HG02588 (cell line): ENCODE measurements around the gene KIF21A.
"Not testable (repeated sequence)": the region's sequence is repeated elsewhere in the genome, so short reads cannot be mapped to it uniquely, and the experiment has no call there.

ENCODE experiments used
- ATAC-seq: cut with Tn5 transposase; IDR thresholded peaks from one replicate; pipeline ENCODE4 v1.9.1; 2021; ENCODE audit warnings: mild to moderate bottlenecking, moderate library complexity; ENCODE audit not compliant: unreplicated experiment

KIF21A gene

GRCh38 chr12:39348523-39348922, 94.4 kb downstream of the KIF21A start:
- ATAC-seq, result no peak

DNA sequence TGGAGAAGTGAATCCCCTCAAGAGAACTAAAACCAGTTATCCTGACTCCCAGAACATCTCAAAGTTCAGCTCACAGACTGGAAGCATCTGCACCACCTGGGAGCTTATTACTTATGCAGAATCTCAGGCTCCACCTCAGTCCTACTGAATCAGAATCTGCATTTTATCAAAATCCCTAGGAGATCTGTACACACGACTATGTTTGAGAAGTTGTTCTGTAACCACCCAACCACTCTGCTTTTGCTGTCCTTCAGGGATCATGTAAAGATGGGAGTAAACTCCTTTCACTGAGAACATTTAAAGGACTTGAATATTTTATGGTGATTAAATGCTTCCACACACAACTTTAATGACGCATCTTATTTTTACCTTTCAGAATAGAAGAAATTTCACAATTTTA, 98.0 kb downstream of the KIF21A start:
- ATAC-seq, result no peak

- ATAC-seq, result no peak
These were observed 99.3 kb downstream of the KIF21A start for GRCh38 chr12:39343665-39344064.

- ATAC-seq, result no peak
These were observed 101.2 kb downstream of the KIF21A start for GRCh38 chr12:39341761-39342160.

- ATAC-seq, result peak; percentile 80
These were observed 101.7 kb downstream of the KIF21A start for GRCh38 chr12:39341179-39341578.

- no peak for ATAC-seq
These were observed 110.2 kb downstream of the KIF21A start for GRCh38 chr12:39332661-39333175.

- no peak for ATAC-seq
These were observed 111.2 kb downstream of the KIF21A start for GRCh38 chr12:39331539-39332261.

DNA sequence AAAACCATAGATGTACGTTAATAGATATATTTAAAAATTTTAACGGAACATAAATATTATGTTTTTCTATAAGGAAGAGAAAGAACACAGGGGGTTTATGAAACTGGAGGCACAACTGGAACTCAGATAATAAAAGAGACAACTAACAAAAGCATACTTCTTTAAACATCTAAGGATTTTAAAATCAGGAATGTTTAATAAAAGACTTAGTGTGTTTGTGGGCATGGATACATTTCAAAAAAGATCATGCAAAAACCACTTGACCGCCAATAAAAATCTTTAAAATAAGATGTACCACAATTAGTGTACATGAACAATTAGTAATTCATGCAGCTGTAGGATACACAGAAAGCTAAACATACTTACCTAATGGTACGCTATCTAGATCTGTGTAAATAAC, 113.0 kb downstream of the KIF21A start:
- ATAC-seq, result no peak

GRCh38 chr12:39329018-39329417, 113.9 kb downstream of the KIF21A start:
- ATAC-seq, result no peak

- ATAC-seq, result no peak
These were observed 115.0 kb downstream of the KIF21A start for GRCh38 chr12:39327965-39328364.

GRCh38 chr12:39327510-39327909, 115.4 kb downstream of the KIF21A start:
- ATAC-seq, result no peak

- no peak for ATAC-seq
These were observed 123.7 kb downstream of the KIF21A start for GRCh38 chr12:39319180-39319579.

- no peak for ATAC-seq
These were observed 128.4 kb downstream of the KIF21A start for GRCh38 chr12:39314547-39314946.

DNA sequence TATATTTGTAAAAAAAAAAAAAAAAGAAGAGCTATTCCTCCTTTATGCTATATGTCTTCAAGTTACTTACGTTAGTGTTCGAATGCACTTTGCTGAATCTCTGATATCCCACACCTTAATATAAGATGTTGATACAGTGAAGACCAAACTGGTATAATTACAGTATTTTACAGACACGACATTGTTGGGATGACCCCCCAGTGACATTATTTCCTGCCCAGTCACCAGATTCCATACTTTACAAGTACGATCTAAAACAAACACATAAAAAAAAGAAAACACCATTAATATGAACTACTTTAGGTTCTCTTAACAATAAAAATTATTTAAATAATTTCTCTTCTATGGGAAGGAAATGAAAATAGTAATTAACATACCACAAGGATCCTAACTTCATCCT, 133.4 kb downstream of the KIF21A start:
- no peak for ATAC-seq

DNA sequence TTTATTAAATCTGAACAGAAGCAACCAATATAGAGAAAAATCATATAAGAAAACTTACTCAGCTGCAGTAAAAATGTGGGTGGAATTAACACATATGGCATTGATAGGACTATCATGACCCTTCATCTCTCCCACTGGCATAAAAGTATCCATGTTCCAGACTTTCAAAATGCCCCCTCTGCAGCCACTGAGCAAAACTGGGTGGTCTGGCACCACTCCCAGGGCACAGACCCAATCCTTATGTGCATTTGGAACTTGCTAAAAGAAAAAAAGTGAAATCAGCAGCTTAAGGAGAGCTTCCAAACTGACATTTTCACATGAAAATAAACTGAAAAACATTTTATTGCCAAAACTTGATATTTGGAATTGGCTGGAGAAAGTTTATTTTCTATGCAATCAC, 141.5 kb downstream of the KIF21A start:
- ATAC-seq, result no peak

DNA sequence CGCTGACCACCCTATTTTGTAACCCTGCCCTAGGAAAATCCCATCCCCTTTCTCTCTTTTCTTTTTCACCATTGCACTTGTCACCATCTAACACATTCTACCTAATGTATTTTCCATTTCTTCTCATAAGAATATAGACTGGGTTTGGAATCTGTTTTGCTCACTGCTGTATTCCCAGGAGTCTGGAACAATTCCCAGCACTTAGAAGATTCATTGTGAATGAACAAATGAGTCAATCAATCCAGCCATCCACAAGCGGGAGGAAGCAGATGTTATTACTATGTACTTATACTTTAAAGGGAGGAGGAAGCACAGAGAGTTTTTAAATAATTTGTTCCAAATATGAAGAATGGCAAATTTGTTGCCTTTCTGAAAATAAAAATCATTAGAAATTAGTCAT, 142.1 kb downstream of the KIF21A start:
- no peak for ATAC-seq

DNA sequence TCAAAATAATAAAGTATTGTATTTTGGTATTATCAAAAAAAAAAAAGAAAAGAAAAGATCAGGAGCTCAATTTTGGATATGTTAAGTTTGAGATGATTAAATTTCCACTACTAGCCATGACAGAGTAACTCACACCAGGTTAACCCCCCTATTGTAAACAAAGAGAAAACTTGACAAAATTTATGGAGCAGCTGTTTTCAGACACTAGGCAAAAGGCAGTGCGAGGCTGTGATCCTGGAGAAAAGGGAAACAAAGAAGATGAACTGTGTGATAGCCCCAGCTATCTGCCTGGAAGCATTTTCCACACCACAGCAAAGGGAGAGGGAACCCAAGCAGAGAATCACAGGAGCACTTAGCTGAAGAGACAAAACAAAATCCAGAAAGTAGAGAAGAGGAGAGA, 145.0 kb downstream of the KIF21A start:
- no peak for ATAC-seq

GRCh38 chr12:39296496-39296895, 146.4 kb downstream of the KIF21A start:
- ATAC-seq, result no peak

DNA sequence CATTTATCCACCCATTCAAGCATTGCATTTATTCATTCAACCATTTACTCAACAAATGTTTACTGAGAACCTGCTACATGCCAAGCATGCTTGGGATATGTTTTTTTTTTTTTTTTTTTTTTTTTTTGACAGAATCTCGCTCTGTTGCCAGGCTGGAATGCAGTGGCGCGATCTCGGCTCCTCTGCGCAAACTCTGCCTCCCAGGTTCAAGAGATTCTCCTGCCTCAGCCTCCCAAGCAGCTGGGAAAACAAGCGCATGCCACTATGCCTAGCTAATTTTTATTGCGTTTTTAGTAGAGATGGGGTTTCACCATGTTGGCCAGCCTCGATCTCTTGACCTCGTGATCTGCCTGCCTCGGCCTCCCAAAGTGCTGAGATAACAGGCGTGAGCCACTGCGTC, 147.3 kb downstream of the KIF21A start:
- not testable (repeated sequence) for ATAC-seq

- no peak for ATAC-seq
These were observed 148.2 kb downstream of the KIF21A start for GRCh38 chr12:39294715-39295114.

DNA sequence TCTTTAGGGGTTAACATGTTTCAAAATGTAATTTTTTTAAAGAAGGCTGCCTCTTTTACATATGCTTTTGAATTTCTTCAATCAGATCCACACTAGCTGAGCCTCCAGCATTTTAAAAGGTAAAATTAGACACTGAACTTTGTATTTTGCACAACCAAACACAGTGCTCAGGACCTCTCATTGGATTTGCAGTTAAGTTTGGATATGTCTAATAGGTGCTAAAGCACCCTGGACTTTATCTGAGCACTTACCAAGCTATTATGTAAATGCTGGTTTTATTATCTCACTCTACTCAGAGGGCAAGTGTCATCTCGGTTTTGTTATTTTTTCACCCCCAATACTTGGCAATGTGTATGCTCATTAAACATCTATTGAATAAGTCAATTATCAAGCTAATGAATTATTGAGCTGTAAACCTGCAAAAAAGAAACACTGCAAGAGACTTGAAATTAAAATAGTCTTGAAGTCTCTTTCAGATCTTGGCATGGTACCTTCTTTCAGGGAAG, 150.7 kb downstream of the KIF21A start:
- ATAC-seq, result no peak

- ATAC-seq, result no peak
These were observed 155.1 kb downstream of the KIF21A start for GRCh38 chr12:39287817-39288216.

DNA sequence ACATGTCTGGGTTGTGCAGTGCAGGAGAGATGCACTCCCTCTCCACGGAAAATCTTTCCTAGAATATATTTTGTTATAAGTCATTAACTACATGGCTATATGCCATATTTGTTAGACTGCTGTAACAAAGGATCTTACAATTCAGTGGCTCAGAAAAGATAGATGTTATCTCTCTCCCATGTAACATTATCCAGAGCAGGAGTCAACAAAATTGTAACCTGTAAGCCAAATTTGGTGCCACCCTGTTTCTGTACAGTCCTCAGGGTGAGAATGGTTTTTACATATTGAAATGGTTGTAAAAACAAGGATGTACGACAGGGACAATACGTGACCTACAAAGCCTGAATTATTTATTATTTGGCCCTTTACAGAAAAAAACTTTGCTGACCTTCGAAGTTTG, 155.5 kb downstream of the KIF21A start:
- no peak for ATAC-seq
